H9 (cell line): ENCODE results near the gene EPB41. TPM values are rescaled to one million over a fixed set of nuclear protein-coding genes. Genes with fewer than 3 reads are reported as not detected.

Experiments
- DNase-seq: peaks from one replicate; pipeline ENCODE4 v3.0.0-alpha.2; 2017
- H2AFZ ChIP-seq: one replicate; pipeline ENCODE4 v1.6.1; 2013; ENCODE audit warnings: mild to moderate bottlenecking, low read length, control low read depth, moderate library complexity
- H2AK5ac ChIP-seq: 2 replicates; pipeline ENCODE4 v1.6.1; 2013; ENCODE audit warnings: low read length, control low read depth, mixed read lengths; ENCODE audit not compliant: insufficient read length
- H2BK120ac ChIP-seq: one replicate; pipeline ENCODE4 v1.6.1; 2013; ENCODE audit warnings: low read depth, mild to moderate bottlenecking, low read length, control low read depth, inconsistent platforms; ENCODE audit not compliant: poor library complexity, severe bottlenecking
- H2BK12ac ChIP-seq: 2 replicates; pipeline ENCODE4 v1.6.1; 2013; ENCODE audit warnings: low read length, control low read depth, mixed read lengths, low read depth; ENCODE audit not compliant: insufficient read length
- H2BK15ac ChIP-seq: 2 replicates; pipeline ENCODE4 v1.6.1; 2013; ENCODE audit warnings: low read depth, low read length, control low read depth
- H2BK20ac ChIP-seq: one replicate; pipeline ENCODE4 v1.6.1; 2013; ENCODE audit warnings: low read depth, mild to moderate bottlenecking, low read length, control low read depth, inconsistent platforms; ENCODE audit not compliant: poor library complexity, severe bottlenecking
- H2BK5ac ChIP-seq: 2 replicates; pipeline ENCODE4 v1.6.1; 2013; ENCODE audit warnings: low read length, control low read depth, mixed read lengths; ENCODE audit not compliant: insufficient read length
- H3K14ac ChIP-seq: 2 replicates; pipeline ENCODE4 v1.6.1; 2013; ENCODE audit warnings: low read length, control low read depth; ENCODE audit not compliant: insufficient read depth
- H3K18ac ChIP-seq: 2 replicates; pipeline ENCODE4 v1.6.1; 2013; ENCODE audit warnings: low read depth, mild to moderate bottlenecking, mixed read lengths, low read length, control low read depth; ENCODE audit not compliant: insufficient read length
- H3K23ac ChIP-seq: 2 replicates; pipeline ENCODE4 v1.6.1; 2013; ENCODE audit warnings: low read length, control low read depth, mixed read lengths, low read depth; ENCODE audit not compliant: insufficient read length
- H3K23me2 ChIP-seq: 2 replicates; pipeline ENCODE4 v1.6.1; 2013; ENCODE audit warnings: low read depth, mild to moderate bottlenecking, mixed read lengths, low read length, control low read depth; ENCODE audit not compliant: insufficient read length, poor library complexity, severe bottlenecking
- H3K27ac ChIP-seq: 2 replicates; pipeline ENCODE4 v1.5.1; 2013; ENCODE audit warnings: low read length, control low read depth, mixed read lengths, low read depth; ENCODE audit not compliant: insufficient read length
- H3K27me3 ChIP-seq: 2 replicates; pipeline ENCODE4 v1.6.1; 2013; ENCODE audit warnings: low read length, control low read depth, inconsistent platforms; ENCODE audit not compliant: insufficient read depth
- H3K4ac ChIP-seq: 2 replicates; pipeline ENCODE4 v1.6.1; 2013; ENCODE audit warnings: low read depth, mild to moderate bottlenecking, control low read depth, inconsistent platforms, low read length, moderate library complexity
- H3K4me1 ChIP-seq: 2 replicates; pipeline ENCODE4 v1.6.1; 2013; ENCODE audit warnings: low read length, control low read depth, inconsistent platforms; ENCODE audit not compliant: insufficient read depth
- H3K4me2 ChIP-seq: 2 replicates; pipeline ENCODE4 v1.6.1; 2013; ENCODE audit warnings: low read length, control low read depth, mixed read lengths; ENCODE audit not compliant: insufficient read length, insufficient read depth
- H3K56ac ChIP-seq: 2 replicates; pipeline ENCODE4 v1.6.1; 2013; ENCODE audit warnings: low read depth, mild to moderate bottlenecking, mixed read lengths, low read length, control low read depth; ENCODE audit not compliant: insufficient read length
- H3K79me1 ChIP-seq: 2 replicates; pipeline ENCODE4 v1.6.1; 2013; ENCODE audit warnings: low read depth, mild to moderate bottlenecking, moderate library complexity, low read length, control low read depth, inconsistent platforms; ENCODE audit not compliant: insufficient read depth, poor library complexity, severe bottlenecking
- H3K79me2 ChIP-seq: 2 replicates; pipeline ENCODE4 v1.6.1; 2013; ENCODE audit warnings: low read length, control low read depth, inconsistent platforms; ENCODE audit not compliant: insufficient read depth
- H3K9ac ChIP-seq: 2 replicates; pipeline ENCODE4 v1.6.1; 2013; ENCODE audit warnings: low read length, control low read depth, mixed read lengths; ENCODE audit not compliant: insufficient read length; ENCODE audit errors: extremely low read depth
- H3K9me3 ChIP-seq: one replicate; pipeline ENCODE4 v1.6.1; 2013; ENCODE audit warnings: low read depth, low read length, inconsistent platforms; ENCODE audit not compliant: control insufficient read depth
- H3T11ph ChIP-seq: one replicate; pipeline ENCODE4 v1.6.1; 2013; ENCODE audit warnings: mild to moderate bottlenecking, low read length, control low read depth, inconsistent platforms
- H4K20me1 ChIP-seq: one replicate; pipeline ENCODE4 v1.6.1; 2013; ENCODE audit not compliant: control insufficient read depth, insufficient read length, insufficient read depth
- H4K5ac ChIP-seq: 2 replicates; pipeline ENCODE4 v1.6.1; 2013; ENCODE audit warnings: low read depth, mild to moderate bottlenecking, mixed read lengths, low read length, control low read depth; ENCODE audit not compliant: insufficient read length
- H4K8ac ChIP-seq: replicated peaks from 2 replicates; pipeline ENCODE4 v1.6.1; 2013; ENCODE audit warnings: low read length, control low read depth, mixed read lengths, low read depth; ENCODE audit not compliant: insufficient read length
- H4K91ac ChIP-seq: 2 replicates; pipeline ENCODE4 v1.6.1; 2013; ENCODE audit warnings: low read depth, mild to moderate bottlenecking, moderate library complexity, mixed read lengths, low read length, control low read depth; ENCODE audit not compliant: insufficient read length
- H3K27ac Mint-ChIP-seq, 3 experiments: 2 replicates in 2 of 3; 3 replicates in 1 of 3; pipeline ENCODE4 v1.8.0; 2020 to 2021; ENCODE audit warnings: mixed read lengths in 3 of 3, mild to moderate bottlenecking in 1 of 3, moderate library complexity in 1 of 3
- H3K27me3 Mint-ChIP-seq: 2 replicates; pipeline ENCODE4 v1.8.0; 2021; ENCODE audit warnings: low read depth, mild to moderate bottlenecking, moderate library complexity, mixed read lengths
- H3K36me3 Mint-ChIP-seq, 3 experiments: 2 replicates in 2 of 3; 3 replicates in 1 of 3; pipeline ENCODE4 v1.8.0; 2020 to 2021; ENCODE audit warnings: low read depth in 3 of 3, mixed read lengths in 3 of 3; ENCODE audit not compliant: insufficient read depth in 1 of 3
- H3K4me1 Mint-ChIP-seq, 2 experiments: 2 replicates each; pipeline ENCODE4 v1.8.0; 2020; ENCODE audit warnings: mixed read lengths in 2 of 2
- H3K4me3 Mint-ChIP-seq, 2 experiments: 2 replicates in 1 of 2; 3 replicates in 1 of 2; pipeline ENCODE4 v1.8.0; 2020 to 2021; ENCODE audit warnings: mild to moderate bottlenecking in 2 of 2, mixed read lengths in 2 of 2, moderate library complexity in 1 of 2
- H3K9me3 Mint-ChIP-seq, 2 experiments: 2 replicates in 1 of 2; 3 replicates in 1 of 2; pipeline ENCODE4 v1.8.0; 2020; ENCODE audit warnings: mild to moderate bottlenecking in 2 of 2, mixed read lengths in 2 of 2, moderate library complexity in 1 of 2
- CTCF ChIP-seq: fragments of 200-600 bp; sonication (generic); conservative IDR thresholded peaks from 3 replicates; pipeline ENCODE4 v1.8.0; 2021; ENCODE audit warnings: antibody characterized with exemption, mild to moderate bottlenecking
- WGBS: extraction: QIAGEN DNeasy Blood & Tissue Kit; methylation state at CpG from one replicate; pipeline ENCODE4 v1.1.7; 2013; ENCODE audit warnings: missing lambda C conversion rate, low lambda C conversion rate, mixed read lengths; ENCODE audit not compliant: insufficient read length; ENCODE audit errors: extremely low coverage; 5-methylcytosine and 5-hydroxymethylcytosine counted together
- total RNA-seq: library from RNA; stranded (reverse); gene quantifications from 2 replicates; pipeline ENCODE4 v1.2.1, GENCODE V29; 2021

Gene EPB41
- total RNA-seq, 1 experiment from 2014 or later, result 75.4 TPM

GRCh38 chr1:28985427-28985826 is 71.1 kb downstream of the EPB41 start:
- Histone ChIP-seq H3K4ac (no peak overlapping the region), H3K4me1 (peaks cover 4% of the 10 kb centered on the region; the same call in 1 of the 2 replicates)
- TF ChIP-seq CTCF, result no peak

More at GRCh38 chr1:28985427-28985826, 71.1 kb downstream of the EPB41 start:
- peaks cover 4% of the 10 kb centered on the region for H3K79me1 ChIP-seq
- no peak overlapping the region for H2BK20ac ChIP-seq
- H2BK120ac ChIP-seq, result no peak overlapping the region
- no peak overlapping the region for H2BK15ac ChIP-seq
- no peak overlapping the region for H3K4me3 Mint-ChIP-seq
- H3K9ac ChIP-seq, result no peak overlapping the region
- H4K8ac ChIP-seq, result no peak overlapping the region
- no peak overlapping the region for H2BK5ac ChIP-seq
- H2AK5ac ChIP-seq, result no peak overlapping the region
- no peak overlapping the region for H3K14ac ChIP-seq
- no peak overlapping the region for H3T11ph ChIP-seq
- H3K27me3 ChIP-seq, result no peaks in the 10 kb centered on the region
- no peaks in the 10 kb centered on the region for H3K27me3 Mint-ChIP-seq
- H4K20me1 ChIP-seq, result no peaks in the 10 kb centered on the region
- H3K4me2 ChIP-seq, result no peak overlapping the region
- H3K79me2 ChIP-seq, result no peaks in the 10 kb centered on the region
- peaks cover 0 to 6% (median 5%) of the 10 kb centered on the region in 3 experiments; a peak in 5 of 7 replicates for H3K36me3 Mint-ChIP-seq
- no peaks in the 10 kb centered on the region for H3K9me3 ChIP-seq
- H3K9me3 Mint-ChIP-seq, result no peaks in the 10 kb centered on the region
- H4K5ac ChIP-seq, result no peak overlapping the region
- no peaks in the 10 kb centered on the region for H3K23me2 ChIP-seq
- H3K18ac ChIP-seq, result no peak overlapping the region
- no peak for DNase-seq
- H3K4me1 Mint-ChIP-seq, result peaks cover 13 to 16% of the 10 kb centered on the region in 2 experiments
- no peak overlapping the region for H3K56ac ChIP-seq
- H4K91ac ChIP-seq, result no peak overlapping the region
- H3K23ac ChIP-seq, result no peak overlapping the region
- H3K27ac Mint-ChIP-seq, result 0 out of 7 replicates have a peak overlapping the region, but pooled peaks of 1 of the 3 experiments have one; percentile 70
- no CpG with 5 or more reads among the region's 1 CpG for WGBS
- H2BK12ac ChIP-seq, result no peak overlapping the region
- H3K27ac ChIP-seq, result no peak overlapping the region
- H2AFZ ChIP-seq, result no peak overlapping the region
